Stimulated activated naive CD8-positive, alpha-beta T cell treated with anti-CD3 and anti-CD28 coated beads, Interleukin-15, Interleukin-2, amounts not matched to agents 100 U/mL and 50 U/mL, for 24 hours (primary cell): ENCODE results near the gene DNALI1.
"Not testable (repeated sequence)": the region's sequence is repeated elsewhere in the genome, so short reads cannot be mapped to it uniquely, and the experiment has no call there.

Experiments
- ATAC-seq: fragments of 150-1000 bp; cut with Tn5 transposase; one replicate; pipeline ENCODE4 v1.10.0; 2021
- DNase-seq: peaks from one replicate; pipeline ENCODE4 v3.0.0; 2021

DNALI1 gene

GRCh38 chr1:37556712-37557196 lies at the start of gene DNALI1:
DNALI1 (plus strand) TSS chr1:37556940; CDS start chr1:37556995, 55 bp downstream.
- ATAC-seq = no peak
- peak; percentile 47 for DNase-seq

DNA sequence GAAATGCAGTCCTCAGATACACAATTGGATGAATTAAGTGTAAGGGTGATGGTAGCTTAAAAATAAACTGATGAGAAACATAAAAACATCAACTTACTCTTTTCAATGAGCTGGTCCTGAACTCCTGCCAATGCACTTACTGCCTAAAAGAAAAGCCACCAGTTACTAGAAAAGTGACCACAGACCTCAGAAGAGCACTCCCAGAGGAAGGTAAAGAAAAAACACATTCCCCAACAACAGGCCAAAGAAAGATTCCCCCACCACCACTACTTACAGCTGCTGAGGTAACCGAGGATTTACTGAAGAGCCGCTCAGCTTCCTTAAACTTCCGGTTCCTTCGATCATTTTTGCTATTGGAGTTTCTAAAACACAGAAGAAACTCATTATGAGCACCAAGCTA lies 47.6 kb upstream of the DNALI1 start:
- DNase-seq = no peak
- no peak for ATAC-seq

DNA sequence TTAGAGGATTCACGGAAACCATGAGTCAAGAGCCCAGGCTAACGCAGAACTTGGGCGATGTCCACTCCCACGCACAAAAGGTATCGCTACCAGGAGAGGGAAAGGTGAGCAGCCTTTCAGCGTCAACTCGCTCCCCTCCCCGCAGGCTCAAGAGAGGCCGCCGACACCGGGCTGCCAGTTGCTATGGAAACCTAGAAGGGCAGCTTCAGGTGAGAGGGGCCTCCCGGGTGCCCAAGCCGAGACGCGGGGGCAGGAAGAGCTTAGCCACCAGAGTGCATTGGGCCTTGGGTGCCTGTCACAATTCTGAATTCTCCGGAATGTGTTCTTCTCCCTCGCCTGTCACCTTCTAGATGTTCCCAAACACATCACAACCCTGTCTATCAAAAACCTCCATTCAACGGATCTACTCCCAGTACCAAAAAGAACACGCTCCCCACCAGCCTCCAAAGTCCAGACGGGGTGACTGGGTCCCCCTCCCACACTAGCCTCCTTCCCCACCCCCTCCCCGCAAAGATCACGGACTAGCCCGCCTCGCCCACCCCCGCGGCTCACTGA lies 42.9 kb upstream of the DNALI1 start:
- DNase-seq = peak; percentile 72
- peak; percentile 55 for ATAC-seq

DNA sequence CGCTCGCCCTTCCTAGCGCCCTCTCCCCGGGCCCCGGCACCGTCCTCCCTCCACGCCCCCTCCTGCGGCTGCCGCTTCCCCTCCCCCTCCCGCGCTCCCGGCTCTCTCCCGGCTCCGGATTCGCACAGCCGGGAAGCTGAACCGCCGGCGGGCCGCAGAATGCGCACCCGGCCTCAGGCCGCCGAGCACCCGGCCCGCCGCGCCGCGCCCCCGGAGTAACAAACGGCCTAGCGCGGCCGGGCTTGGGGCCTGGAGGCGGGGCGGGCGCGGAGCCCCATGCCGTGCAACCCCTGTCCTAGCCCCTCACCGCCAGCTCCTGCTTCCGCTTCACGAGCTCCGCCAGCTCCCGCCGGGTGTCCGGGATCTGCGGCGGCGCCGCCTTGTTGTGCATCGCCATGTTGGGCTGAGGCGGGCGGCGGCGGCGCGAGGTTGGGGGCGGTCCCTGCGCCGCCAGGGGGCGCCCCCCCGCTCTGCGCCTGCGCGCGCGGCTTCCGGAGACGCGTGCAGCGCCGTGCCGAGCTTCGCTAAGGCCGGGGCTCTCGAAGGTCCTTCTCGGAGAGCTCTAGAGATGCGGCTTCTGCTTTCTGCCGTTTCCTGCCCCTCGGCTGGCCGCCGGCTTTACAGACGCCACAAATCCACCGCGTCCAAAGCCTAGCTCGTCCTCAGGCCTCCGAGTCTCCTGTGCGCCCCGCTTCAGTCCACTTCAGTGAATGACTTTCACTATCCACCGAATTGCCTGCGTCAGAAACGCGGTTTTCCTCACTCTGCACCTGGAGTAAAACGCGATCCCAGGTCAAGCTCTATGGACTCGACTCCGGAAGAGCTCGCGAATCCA lies 42.2 kb upstream of the DNALI1 start, which contains the start of gene MEAF6:
Gene MEAF6, minus strand, starts transcription at position 417 of the 835 bp plus-strand sequence. Its CDS starts 20 bp downstream, at position 397.
- DNase-seq = peak; percentile 88
- peak; percentile 91 for ATAC-seq

DNA sequence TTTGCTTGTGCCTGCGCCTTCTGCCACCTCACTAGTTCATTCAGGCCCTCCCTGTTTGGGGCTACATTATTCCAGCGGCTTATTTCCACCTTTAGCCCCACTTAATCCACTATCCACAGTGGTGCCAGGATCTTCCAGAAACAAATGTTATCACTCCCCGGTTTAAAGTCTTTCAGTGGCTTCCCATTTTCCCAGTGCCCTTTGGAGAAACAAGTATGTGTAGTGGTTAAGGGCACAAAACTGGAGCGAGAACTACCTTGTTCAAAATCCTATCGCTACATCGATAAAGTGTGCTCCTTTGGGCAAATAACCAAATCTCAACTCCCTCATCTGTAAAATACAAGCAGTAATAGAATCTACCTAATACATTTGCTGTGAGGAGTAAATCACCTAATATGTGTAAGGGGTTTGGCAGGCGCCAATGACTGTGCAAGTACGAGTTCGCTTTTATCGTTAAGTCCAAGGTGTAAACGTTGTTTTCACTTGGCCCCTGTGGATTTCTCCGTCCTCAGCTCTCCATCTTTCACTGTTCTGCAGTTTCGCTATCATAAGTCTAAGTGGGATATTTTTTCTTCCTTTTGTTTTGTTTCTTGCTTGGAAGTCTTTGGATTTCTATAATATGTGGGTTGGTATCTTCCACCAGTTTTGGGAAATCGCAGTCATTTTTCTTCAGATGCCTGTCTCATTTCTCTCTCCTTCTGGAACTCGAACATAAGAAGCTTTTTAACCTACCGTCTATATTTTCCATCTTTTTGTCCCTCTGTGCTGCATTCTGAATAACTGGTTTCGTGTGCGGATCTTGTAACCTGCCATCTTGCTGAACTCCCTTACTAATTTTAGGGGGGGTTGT lies 41.3 kb upstream of the DNALI1 start:
- DNase-seq (no peak), ATAC-seq (no peak)

- no peak for DNase-seq
- ATAC-seq = no peak
These were observed 39.2 kb upstream of the DNALI1 start for GRCh38 chr1:37517569-37517968.

GRCh38 chr1:37518241-37518640 lies 38.5 kb upstream of the DNALI1 start:
- ATAC-seq, DNase-seq: not testable (repeated sequence)

GRCh38 chr1:37518929-37519328 lies 37.8 kb upstream of the DNALI1 start:
- DNase-seq = peak; percentile 67
- ATAC-seq = not testable (repeated sequence)

DNA sequence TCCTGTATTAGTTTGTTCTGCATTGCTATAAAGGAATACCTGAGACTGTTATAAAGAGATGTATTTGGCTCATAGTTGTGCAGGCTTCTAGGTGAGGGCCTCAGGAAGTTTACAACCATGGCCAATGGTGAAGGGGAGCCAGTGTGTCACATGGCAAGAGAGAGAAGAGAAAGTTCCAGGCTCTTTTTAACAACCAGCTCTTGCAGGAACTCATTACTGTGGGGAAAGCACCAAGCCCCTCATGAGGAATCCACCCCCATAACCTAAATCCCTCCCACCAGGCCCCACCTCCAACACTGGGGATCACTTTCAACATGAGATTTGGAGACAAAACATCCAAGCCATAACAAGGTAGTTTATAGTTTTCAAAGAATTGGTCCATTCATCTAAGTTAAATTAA lies 37.1 kb upstream of the DNALI1 start:
- peak; percentile 28 for DNase-seq
- peak; percentile 50 for ATAC-seq

DNA sequence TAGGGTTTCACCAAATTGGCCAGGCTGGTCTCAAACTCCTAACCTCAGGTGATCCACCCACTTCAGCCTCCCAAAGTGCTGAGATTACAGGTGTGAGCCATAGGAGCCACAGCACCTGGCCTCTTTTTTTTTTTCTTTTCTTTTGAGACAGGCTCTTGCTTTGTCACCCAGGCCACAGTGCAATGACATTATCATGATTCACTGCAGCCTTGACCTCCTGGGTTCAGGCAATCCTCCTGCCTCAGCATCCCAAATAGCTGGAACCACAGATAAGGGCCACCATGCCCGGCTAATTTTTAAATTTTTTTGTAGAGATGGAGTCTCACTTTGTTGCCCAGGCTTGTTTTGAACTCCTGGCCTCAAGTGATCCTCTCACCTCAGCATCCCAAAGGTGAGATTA lies 26.9 kb upstream of the DNALI1 start:
- DNase-seq, ATAC-seq: not testable (repeated sequence)

DNA sequence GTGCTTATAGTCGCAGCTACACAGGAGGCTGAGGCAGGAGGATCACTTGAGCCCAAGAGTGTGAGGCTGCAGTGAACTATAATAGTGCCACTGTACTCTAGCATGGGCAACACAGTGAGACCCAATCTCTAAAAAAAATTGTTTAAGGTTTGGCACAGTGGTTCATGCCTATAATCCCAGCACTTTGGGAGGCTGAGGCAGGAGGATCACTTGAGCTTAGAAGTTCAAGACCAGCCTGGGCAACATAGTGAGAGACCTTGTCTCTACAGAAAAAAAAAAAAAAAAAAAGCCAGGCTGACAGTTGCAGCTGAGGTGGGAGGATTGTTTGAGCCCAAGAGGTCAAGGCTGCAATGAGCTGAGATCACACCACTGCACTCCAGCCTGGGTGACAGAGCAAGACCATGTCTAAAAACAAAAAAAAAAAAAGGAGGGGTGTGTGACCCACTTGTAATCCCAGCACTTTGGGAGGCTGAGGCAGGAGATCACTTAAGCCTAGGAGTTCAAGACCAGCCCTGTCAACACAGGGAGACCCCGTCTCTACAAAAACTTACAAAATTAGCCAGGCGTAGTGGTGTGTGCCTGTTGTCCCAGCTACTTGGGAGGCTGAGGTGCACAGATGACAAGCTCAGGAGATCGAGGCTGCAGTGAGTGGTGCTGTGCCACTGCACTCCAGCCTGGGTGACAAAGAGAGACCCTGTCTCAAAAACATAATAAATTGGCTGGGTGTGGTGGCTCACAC lies 24.2 kb upstream of the DNALI1 start:
- not testable (repeated sequence) for ATAC-seq, DNase-seq

DNA sequence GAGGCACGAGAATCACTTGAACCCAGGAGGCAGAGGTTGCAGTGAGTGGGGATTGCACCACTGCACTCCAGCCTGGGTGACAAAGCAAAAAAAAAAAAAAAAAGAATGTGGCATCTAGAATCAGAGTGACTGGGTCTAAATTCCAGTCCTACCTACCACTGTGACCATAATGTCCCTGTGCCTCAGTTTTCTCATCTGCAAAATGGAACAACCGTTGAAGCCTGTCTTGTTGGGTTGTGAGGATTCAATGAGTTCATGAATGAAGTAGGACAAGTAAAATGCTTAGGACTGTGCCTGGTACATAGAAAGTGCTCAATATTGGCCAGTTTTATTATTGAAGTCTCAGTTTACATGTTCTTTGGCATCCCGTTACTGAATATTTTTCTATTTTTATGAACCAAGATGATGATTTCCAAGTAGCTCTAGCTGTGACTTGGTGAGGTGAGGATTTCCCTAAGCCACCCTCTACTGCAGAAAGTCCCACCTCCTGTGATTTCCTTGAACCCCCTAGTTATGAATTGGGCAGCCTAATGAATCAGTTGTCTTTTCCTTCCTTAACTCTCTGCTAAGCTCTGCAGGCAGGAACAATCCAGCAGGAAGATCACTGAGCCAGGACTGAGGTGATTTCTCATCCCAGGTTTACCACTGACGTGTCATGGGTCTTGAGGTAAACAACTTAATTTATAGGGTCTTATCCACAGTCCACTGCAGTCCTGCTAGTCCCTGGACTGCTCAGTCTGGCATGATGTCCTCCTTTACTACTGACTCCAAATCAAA lies 23.2 kb upstream of the DNALI1 start:
- DNase-seq (no peak), ATAC-seq (no peak)

DNA sequence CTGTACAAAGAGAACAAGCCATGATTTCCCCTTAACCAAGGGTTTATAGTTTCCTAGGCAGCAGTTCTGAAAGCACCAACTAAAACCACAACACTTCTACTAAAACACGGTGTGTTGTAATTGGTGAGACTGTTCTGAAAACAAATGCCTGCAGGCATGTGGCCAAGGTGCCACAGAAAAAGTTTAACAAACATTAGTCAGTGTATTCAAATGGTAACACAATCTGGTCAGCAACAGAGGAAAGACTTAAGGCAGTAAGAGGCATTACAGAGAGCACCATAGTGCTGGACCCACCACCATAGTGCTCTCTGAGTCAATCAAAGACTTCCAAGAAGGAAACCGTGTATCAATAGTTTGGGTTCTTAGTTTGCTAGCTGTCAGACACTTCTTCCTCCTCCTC lies 19.4 kb upstream of the DNALI1 start:
- ATAC-seq (peak; percentile 61), DNase-seq (no peak)

GRCh38 chr1:37539154-37539553 lies 17.6 kb upstream of the DNALI1 start:
- DNase-seq, ATAC-seq: not testable (repeated sequence)

DNA sequence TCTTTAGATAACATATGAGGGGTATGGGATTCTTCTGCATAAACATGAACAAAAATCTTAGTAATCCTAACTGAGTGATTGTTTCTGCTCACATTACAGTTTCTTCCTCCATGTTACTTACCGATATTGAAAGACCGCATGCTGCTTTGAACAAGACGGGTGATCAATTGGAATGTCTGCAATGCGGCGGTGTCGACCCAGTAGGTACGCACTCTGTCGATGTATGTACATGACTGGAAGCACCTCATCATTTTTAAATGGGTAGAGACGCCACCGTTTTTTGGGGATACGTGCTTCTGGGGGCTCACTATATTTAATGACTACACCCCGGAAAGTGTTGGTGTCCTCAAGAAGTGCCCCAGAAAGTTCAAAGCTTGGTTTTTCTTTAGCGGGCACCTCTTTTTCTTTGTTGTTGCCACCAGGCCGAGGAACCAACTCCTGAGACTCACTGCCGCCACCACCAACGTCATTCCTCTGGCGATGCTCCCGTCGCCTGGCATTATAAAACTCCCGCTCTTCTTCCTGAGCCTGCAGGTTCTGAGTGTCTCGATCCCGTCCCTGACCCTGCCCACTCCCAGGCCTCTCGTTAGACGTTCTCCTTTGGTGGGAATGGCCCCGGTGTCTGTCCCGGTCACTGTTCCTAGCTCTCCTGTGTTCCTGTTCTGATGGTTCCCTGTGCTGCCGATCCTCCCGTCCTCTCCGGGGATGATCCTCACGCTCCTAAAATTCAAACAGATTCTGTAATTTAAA lies 16.5 kb upstream of the DNALI1 start:
- DNase-seq (no peak), ATAC-seq (no peak)

DNA sequence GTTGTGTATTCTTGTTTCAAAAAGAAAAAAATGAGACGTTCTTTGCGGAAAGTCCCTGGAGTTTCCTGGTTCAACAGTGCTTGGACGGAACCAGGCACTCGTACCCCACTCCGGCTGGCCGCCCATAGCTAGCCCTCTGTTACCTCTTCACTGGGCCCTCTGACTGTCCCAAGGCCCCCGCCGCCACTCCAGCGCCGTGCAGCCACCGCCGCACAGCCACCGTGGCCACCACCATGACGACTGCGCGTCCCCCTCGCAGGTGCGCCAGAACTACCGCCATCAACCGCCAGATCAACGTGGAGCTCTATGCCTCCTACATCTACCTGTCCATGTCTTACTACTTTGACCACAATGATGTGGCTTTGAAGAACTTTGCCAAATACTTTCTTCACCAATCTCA lies 12.2 kb upstream of the DNALI1 start:
- DNase-seq = no peak
- no peak for ATAC-seq

GRCh38 chr1:37545019-37545418 lies 11.7 kb upstream of the DNALI1 start:
- DNase-seq (no peak), ATAC-seq (no peak)

DNA sequence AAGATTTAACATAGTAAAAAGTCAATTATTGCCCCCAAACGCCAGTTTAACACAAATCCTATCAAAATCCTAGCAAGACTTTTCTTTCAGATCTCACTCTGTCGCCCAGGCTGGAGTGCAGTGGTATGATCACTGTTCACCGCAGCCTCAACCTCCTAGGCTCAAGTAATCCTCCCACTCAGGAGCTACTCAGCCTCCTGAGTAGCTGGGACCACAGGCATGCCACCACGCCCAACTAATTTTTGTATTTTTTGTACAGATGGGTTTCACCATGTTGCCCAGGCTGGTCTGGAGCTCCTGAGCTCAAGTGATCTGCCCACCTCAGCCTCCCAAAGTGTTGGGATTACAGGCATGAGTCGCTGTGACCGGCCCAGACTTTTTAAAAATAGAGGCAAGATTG lies 7.4 kb upstream of the DNALI1 start:
- ATAC-seq (no peak), DNase-seq (no peak)

- DNase-seq = no peak
- ATAC-seq = no peak
These were observed 3.2 kb upstream of the DNALI1 start for GRCh38 chr1:37553598-37553926.
